A549 treated with RU486 at 1 μM for 4 hours (cell line): ENCODE measurements around the gene COA6. TPM values are rescaled to one million over a fixed set of nuclear protein-coding genes. Genes with fewer than 3 reads are reported as not detected.

ENCODE experiments used
- total RNA-seq: library from RNA; stranded (reverse); fragments of 200-300 nt; extraction: Qiagen RNA extraction; gene quantifications from 5 replicates; pipeline ENCODE4 v1.2.3, GENCODE V29; 2022; ENCODE audit warnings: low read depth

Gene COA6
- 58.8 to 89.9 TPM (median 88.7 TPM) in 5 replicates for total RNA-seq

GRCh38 chr1:234373064-234373958, at the start of gene COA6:
TSS of gene COA6 (plus strand) at chr1:234373456. CDS start at chr1:234373467, 11 bp downstream.

Other genes with a start within 250 kb of the COA6 start
- gene TARBP1, start 105.7 kb downstream of the COA6 start, total RNA-seq, result 10.0 to 15.9 TPM (median 12.9 TPM) in 5 replicates
- gene IRF2BP2, start 236.7 kb downstream of the COA6 start, total RNA-seq, result 90.1 to 135 TPM (median 112 TPM) in 5 replicates